Epithelial cell of proximal tubule (primary cell): ENCODE data around the gene MTRR. TPM values are rescaled to one million over a fixed set of nuclear protein-coding genes. Genes with fewer than 3 reads are reported as not detected.

Experiments
- DNase-seq: peaks from one replicate; pipeline ENCODE4 v3.0.0-alpha.2; 2011; ENCODE audit warnings: low read depth
- H3K4me3 ChIP-seq: 2 replicates; pipeline ENCODE4 v1.5.1; 2011; ENCODE audit warnings: low read depth, mild to moderate bottlenecking, low read length
- total RNA-seq: library from RNA; depleted of rRNA; stranded (reverse); fragments of >200 nt; gene quantifications from 2 replicates; pipeline ENCODE4 v1.2.3, GENCODE V29; 2015
- TF ChIP-seq, protein P1 (sequence below): conservative IDR thresholded peaks from 2 replicates; pipeline ENCODE4 v1.5.1; 2012; ENCODE audit warnings: low read depth, mild to moderate bottlenecking, low read length

MTRR gene
- total RNA-seq, 1 donor from 2014 or later, result 20.0 TPM

DNA sequence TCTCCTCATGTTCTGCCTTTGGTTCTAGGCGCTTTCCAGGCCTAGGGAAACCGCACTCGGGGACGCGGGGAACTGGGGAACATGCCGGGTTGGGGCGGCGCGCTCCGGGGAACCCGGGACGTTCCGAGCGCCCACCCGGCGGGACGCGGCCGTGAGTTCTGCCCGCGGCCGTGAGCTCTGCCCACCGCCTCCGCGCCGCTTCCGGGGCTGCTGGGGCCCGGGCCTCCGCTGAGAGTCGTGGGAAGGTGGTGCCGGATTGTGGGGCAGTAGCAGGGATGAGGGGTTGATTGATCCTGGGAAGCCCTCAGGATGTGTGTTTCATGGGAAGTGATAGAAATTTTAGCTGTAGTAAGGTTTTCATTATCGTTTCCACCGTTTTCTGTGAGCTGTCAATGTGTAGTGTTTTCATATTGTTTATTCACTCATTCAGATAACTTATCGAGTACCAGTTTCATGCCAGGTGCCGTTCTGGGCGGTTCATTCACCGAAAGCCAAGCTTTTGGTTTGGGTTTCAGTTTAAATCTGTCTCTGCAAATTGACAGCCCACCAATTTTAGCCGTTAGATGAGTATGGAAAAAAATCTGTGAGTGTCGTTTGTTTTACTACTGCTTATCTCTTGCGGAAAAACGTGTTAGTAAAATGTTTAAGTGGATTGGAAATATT, 657 bp downstream of the MTRR start:
- no peak for DNase-seq
- H3K4me3 ChIP-seq, result peak overlapping the region; percentile 87
- TF ChIP-seq, protein P1, sequence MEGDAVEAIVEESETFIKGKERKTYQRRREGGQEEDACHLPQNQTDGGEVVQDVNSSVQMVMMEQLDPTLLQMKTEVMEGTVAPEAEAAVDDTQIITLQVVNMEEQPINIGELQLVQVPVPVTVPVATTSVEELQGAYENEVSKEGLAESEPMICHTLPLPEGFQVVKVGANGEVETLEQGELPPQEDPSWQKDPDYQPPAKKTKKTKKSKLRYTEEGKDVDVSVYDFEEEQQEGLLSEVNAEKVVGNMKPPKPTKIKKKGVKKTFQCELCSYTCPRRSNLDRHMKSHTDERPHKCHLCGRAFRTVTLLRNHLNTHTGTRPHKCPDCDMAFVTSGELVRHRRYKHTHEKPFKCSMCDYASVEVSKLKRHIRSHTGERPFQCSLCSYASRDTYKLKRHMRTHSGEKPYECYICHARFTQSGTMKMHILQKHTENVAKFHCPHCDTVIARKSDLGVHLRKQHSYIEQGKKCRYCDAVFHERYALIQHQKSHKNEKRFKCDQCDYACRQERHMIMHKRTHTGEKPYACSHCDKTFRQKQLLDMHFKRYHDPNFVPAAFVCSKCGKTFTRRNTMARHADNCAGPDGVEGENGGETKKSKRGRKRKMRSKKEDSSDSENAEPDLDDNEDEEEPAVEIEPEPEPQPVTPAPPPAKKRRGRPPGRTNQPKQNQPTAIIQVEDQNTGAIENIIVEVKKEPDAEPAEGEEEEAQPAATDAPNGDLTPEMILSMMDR, result no peak

DNA sequence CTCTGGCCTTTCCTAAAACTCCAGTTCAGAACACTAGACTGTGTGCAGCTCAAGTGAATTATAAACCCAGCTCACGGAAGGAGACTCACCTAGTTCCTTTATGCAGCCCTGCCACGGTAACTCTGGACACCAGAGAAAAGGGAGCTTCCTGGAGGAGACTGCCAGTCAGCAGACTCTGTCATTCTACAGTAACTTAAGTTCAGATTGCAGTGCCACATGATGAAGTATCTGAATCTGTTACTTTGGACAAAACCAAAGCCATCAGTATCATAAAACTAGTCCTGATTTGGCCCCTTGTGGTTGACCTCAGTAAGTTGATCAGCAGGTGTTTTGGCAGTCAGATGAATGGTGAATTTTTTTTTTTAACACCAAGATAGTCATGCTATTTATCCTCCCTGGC, 2.7 kb downstream of the MTRR start:
- peak overlapping the region; percentile 87 for H3K4me3 ChIP-seq
- no peak for DNase-seq

DNA sequence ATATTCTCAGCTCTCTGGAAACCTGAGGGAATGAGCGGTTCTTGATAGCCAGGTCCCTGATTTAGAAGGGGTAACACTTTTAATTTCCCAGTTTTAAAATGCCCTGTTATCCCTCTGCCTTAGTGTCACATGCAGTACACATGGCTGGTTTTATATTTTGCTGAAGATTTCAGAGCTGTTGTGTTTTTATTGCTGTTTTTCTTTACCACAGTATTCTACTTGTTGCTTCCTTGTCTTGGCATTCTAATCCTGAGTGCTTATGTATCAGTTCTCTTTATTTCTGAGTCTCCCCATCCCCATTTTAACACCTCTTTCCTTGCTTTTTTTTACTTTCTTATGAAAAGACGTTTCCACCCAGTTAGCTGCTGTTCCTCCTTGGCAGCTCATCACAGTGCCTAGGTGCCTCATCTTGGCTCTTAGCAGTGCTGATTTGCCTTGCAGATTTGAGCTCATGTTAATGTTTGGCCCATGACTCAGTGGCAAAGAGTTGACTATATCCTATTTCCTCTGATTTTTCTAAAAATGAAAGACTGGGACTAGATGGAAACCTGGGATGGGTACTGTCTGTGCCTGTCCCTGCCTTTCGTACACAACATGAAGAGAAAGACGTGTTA, 3.7 kb downstream of the MTRR start:
- peak overlapping the region; percentile 5 for H3K4me3 ChIP-seq
- no peak for DNase-seq
- TF ChIP-seq, protein P1, result no peak

More for the DNA sequence above, 2.7 kb downstream of the MTRR start:
- TF ChIP-seq, protein P1, result peak; percentile 10

DNA sequence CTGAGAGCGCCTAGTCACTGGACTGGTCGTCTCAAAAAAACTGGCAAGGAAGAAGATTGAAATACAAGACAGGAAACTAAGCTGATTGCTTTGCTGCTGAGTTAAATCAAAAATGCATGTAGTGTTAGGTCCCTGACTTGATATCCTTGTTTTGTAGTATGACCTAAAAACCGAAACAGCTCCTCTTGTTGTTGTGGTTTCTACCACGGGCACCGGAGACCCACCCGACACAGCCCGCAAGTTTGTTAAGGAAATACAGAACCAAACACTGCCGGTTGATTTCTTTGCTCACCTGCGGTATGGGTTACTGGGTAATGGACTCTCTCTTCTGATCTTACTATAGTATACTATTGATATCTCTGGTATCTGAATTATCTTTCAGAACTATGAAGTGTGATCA, 4.3 kb downstream of the MTRR start:
- H3K4me3 ChIP-seq, result peak overlapping the region; percentile 5
- DNase-seq, result no peak
- TF ChIP-seq, protein P1, result no peak

DNA sequence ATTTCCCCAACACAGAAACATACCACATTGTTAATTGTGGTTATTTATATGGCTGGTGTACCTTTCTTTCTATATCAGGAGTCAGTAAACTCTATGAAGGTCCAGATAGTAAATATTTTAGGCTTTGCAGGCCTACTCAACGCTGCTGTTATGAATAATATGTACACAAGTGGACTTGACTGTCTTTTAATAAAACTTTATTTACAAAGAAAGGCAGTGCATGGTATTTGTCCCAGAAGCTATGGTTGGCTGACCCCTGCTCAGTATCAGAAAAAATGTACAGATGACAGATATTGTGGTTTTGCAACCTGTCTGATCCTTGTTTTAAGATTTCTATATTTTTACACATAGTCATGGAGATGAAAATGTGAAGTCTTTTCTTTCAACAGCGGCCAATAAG, 5.7 kb downstream of the MTRR start:
- TF ChIP-seq, protein P1, result no peak
- H3K4me3 ChIP-seq, result no peak overlapping the region
- no peak for DNase-seq

DNA sequence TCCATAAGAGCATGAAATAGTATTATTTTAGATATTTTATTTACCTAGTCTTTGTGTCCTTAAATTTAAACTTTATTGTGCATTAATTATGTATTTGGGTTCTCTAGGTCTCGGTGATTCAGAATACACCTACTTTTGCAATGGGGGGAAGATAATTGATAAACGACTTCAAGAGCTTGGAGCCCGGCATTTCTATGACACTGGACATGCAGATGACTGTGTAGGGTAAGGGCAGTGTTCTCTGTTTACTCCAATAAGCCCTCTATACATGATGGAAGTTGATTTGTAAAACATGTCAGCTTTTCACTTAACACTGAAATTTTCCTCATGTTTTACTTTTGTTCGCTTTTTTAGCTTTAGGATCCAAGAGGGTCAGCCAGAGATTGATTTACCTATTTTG, 6.2 kb downstream of the MTRR start:
- DNase-seq, result no peak
- no peak overlapping the region for H3K4me3 ChIP-seq
- TF ChIP-seq, protein P1, result no peak

DNA sequence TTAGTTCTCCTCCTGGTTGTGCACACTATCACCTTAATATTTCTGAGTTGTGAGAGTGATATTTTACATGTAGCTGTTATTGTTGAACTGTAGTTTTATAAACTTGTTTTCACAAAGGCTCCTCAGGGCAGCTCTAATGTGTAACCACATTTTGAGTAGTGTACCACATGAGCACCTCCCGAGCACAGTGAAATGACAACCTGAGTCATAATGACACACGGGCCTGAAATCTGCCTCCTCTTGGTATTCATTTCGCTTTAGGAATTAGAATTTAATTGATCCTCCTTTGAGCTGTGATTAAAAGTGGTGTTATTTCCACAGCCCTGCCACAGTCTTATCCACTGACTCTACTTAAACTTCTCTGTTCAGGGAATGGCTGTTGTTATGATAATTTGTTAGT, 7.9 kb downstream of the MTRR start:
- H3K4me3 ChIP-seq, result no peak overlapping the region
- DNase-seq, result no peak
- TF ChIP-seq, protein P1, result no peak
